Spleen (tissue), 7 donors: ENCODE results near the gene MAPK13.

Experiments used
- CTCF ChIP-seq, 11 experiments: fragments of 200-600 bp in 7 of 11; fragments of 450-650 bp in 4 of 11; sonication (generic) in 4 of 11; IDR thresholded peaks in 8 of 11; conservative IDR thresholded peaks in 3 of 11; 1 replicate in 7 of 11; 2 replicates in 4 of 11; pipeline versions ENCODE4 v1.4.0 to v1.8.0; 2016 to 2021; ENCODE audit warnings: antibody characterized with exemption in 11 of 11, inconsistent platforms in 4 of 11, mild to moderate bottlenecking in 1 of 11
- POLR2AphosphoS5 ChIP-seq, 3 donors: sonication (generic); formaldehyde crosslinking; IDR thresholded peaks; one replicate each; pipeline ENCODE4 v1.5.1; 2017; ENCODE audit warnings: antibody characterized with exemption in 3 of 3
- donor health status: DM: no; HTN: no; CAD: no; lungs with moderate emphysema.
- donor health status: DM: no; HTN: no; CAD: no.
- donor health status: DM: no; HTN: no; CAD: no.

GRCh38 chr6:36115412-36115811 lies 14.9 kb upstream of the MAPK13 start:
- TF ChIP-seq CTCF (IDR thresholded peaks at IDR 0.05 in 8 of 11, conservative IDR thresholded peaks at IDR 0.05 in 3 of 11) (no peak), POLR2AphosphoS5 (IDR thresholded peaks at IDR 0.05) (no peak)
